ENCODE data around the gene ZMYND8.
"Not testable (repeated sequence)": the region's sequence is repeated elsewhere in the genome, so short reads cannot be mapped to it uniquely, and the experiment has no call there.

The ZMYND8 gene

DNA sequence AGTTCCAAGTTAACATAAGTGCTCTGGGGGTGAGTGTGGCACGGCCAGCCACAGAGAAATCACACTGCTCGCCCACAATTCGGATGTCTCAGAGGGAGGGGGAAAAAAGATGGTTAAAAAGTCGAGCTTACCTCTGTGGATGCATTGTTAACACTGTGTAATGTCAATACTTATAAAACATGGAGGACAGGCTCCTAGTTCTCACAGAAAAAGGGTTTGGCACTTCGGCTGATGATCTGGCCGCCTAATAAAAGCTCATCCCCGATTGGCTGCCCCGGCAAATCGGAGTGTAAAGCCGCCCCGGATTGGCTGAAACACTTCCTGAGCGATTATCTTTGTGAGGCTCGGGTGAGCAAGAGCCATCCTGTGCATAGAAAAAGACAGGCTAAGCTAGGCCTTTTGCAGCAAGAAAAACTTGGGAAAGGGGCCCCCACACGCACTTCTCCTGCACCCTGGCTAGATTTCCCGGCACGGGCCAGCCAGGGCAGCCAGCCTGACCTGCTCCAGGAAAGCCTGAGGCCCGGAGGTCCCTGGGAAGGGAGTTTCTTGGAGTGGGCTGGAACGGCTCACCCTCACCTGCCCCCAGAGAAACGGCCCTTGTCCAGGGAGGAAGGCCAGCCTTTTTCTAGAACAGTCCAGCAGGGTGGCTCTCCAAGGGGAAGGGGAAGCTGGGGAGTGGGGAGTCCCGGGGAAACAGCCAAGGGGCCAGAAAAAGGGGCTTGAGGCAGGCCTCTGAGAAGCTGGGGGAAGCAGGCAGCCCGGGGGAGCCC, at the start of gene ZMYND8:
ZMYND8 (minus strand) TSS at position 174 of the 770 bp plus-strand sequence; CDS start at position 145, 29 bp downstream.
- peak; percentile 91 for DNase-seq

DNA sequence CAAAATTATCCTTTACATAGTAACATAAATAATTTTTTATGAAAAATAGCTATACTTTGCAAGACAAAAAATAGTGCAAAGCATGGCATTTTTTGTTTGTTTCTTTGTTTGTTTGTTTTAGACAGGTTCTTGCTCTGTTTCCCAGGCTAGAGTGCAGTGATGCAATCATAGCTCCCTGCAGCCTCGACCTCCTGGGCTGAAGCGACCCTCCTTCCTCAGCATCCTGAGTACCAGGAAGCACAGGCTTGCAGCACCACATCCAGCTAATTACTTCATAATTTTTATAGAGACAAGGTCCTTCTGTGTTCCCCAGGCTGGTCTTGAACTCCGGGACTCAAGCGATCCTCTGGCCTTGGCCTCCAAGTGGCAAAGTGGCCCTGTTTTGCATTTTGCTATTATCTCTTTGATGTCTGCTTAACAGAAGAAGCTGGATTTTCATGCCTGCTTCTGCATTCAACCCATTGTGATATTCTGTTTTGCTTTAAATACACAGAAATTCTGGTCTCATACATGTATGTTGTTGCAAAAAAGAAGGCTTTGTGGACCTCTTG, 49.4 kb upstream of the ZMYND8 start:
- no peak for DNase-seq

DNA sequence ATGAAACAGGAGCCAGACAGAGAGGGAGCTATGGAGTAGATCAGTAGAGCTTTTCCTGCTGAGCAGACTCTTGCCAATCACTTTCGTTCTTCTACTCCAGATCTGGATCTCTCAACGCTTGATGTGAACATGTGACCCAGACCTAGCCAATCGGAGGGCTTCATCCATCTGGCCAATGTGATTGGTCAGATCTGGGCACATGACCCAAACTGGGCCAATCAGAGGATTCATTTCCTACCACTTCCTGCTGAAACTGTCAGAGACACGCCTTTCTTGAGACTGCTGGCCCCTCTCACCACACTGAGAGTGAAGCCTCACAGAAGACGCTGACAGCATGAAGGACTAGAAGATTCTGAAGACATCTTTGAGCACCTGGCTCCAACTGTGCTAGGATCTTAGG, 44.2 kb upstream of the ZMYND8 start:
- DNase-seq, result no peak

DNA sequence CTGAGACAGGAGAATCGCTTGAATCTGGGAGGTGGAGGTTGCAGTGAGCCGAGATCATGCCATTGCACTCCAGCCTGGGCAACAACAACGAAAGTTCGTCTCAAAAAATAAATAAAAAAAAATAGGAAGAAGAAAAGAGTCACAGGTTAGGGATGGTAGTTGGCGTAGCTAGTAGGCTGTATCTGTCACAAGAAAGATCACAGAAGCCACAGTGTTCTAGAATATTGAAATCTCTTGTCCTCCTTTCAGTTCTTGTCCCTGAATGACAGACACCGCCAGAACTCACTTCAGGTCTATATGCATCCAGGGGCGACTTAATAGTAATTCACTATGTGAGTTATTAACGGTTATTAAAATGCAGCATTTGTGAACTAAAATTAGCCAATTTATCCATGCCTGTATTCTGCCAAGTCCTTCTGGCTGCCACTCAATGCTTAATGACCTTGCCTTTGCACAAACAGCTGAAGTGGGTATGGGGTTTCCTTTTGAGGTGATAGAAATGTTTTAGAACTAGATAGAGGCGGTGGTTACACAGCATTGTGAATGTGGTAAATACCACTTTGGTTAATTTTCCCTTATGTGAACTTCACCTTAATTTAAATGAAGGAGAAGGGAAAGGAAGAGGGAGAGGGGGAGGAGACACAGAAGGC, 41.3 kb upstream of the ZMYND8 start:
- DNase-seq, result peak; percentile 53

DNA sequence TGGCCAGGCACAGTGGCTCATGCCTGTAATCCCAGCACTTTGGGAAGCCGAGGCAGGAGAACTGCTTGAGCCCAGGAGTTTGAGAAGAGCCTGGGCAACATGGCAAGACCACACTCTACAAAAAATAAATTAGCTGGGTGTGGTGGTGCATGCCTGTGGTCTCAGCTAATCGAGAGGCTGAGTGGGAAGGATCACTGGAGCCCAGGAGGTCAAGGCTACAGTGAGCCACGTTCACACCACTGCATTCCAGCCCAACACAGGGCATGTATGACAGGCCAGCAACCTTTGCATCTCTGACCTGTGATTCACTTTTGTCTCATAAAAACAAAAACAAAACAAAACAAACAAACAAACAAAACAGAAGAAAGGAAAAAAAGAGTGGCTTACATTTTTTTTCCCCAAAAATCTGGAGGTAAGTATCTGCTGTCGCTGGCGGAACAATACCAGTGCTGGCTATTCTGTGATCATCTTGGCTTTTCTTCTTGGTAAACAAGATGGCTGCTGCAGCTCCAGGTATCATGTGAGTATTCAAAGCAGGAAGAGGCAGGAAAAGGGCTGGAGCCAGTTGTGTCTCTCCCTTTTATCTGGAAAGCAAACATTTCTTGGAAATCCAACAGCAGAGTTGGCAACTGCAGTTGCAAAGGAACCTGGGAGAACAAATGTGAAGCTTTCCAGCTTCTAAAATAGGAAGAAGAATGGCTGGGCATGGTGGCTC, 40.4 kb upstream of the ZMYND8 start:
- DNase-seq, result no peak

DNA sequence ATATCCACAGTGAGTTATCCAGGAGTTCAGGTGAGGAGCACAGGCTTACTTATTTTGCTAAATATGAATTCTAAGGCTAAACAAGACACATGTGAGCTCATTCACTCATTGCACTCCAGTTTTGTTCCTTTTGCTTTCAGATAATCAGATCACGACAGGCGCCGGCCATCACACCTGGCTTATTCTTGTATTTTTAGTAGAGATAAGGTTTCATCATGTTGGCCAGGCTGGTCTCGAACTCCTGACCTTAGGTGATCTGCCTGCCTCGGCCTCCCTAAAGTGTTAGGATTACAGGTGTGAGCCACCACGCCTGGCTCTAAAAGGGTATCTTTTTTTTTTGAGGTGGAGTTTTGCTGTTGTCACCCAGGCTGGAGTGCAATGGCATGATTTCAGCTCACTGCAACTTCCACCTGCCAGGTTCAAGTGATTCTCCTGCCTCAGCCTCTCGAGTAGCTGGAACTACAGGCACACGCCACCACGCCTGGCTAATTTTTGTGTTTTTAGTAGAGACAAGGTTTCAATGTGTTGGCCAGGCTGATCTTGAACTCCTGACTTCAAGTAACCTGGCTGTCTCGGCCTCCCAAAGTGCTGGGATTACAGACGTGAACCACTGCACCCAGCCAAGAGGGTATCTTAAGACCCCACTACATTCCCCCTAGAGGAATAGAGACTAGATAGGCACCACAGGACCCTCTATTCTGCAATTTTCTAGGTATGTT, 37.5 kb upstream of the ZMYND8 start:
- DNase-seq, result not testable (repeated sequence)

DNA sequence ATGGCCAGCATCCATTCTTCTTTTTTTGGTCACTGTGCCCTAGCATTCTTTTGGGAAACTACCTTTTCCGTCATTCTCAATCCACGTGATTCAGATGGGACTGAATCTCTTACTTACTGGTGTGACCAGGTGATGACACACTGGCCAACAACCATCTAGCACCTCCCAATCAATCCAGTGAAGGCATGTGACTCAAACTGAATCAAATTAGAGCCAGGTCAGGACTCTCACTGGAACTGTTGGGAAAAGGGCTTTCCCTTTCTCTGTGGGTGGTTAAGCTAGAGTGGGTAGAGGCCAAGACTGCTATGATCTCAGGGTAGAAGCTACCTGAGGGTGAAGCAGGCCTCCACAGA, 36.2 kb upstream of the ZMYND8 start:
- DNase-seq, result no peak

DNA sequence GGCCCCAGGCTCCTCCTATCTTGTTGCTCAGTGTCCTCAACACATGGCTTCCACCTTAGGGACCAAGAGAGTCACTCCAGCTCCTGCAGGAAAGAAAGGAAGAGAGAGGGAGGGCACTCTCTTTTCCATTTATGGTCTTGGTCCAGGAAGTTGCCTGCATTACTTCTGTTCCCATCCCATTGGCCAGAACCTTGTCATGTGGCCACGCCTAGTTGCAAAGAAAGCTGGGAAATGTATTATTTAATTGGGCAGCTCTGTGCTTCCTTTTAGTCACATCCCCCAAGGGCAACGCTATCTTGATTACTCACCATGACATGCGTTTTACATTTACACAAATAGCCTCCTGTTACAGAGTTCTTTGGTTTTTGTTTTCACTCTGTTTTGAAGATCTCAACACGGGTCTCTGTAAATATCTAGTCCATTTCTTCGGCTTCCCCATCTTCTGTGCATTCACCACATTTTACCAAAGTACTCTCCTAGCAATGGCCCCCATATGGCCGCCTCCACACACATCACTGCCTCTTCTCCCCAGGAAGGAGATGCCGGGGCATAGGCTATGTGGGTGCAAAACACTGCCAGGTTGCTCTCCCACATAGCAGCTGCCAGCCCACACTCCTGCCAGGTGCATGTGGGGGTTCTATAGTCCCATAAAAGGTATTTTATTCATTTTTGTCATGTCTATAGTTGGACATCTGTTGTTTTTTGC, 35.7 kb upstream of the ZMYND8 start:
- no peak for DNase-seq

DNA sequence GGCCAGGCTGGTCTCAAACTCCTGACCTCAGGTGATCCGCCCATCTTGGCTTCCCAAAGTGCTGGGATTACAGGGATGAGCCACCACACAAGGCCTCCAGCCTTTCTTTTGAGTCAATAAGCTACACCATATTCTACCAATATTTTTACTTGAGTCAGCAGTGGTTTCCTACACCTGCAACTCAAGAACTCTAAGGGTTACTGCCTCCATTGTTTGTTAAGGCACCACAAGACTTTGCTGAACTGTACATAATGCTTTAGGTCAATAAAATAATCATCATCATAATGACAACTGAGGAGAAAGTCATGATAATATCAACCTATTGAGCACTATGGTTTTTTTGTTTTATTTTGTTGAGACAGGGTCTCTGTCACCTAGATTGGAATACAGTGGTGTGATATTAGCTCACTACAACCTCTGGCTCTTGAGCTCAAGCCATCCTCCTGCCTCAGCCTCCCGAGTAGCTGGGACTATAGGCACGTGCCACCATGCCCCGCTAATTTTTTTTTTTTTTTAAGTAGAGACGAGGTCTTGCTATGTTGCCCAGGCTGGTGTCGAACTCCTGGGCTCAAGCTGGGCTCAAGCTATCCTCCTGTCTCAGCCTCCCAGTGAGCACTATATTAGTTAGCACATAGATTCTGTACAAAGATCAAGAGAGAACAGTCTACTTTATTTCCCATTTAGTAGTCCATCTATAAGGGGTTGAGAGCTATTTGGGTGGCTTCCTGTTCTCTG, 34.9 kb upstream of the ZMYND8 start:
- no peak for DNase-seq

DNA sequence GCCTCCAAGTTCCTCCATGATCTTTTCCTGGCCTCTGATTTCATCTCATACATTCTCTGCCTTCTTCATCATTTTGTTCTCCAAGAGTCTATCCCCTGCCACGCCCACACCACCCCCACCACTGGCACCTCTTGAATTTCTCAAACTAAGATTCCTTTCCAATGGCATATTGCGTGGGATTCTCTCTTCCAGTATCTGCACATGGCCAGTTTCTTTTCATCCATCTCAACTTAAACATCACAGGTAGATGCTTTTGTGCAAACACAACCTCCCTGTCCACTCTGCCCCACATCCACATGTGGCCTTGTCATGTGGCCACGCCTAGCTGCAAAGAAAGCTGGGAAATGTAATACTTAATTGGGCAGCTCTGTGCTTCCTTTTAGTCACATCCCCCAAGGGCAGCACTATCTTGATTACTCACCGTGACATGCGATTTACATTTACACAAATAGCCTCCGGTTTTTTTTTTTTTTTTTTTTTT, 33.4 kb upstream of the ZMYND8 start:
- DNase-seq, result no peak

DNA sequence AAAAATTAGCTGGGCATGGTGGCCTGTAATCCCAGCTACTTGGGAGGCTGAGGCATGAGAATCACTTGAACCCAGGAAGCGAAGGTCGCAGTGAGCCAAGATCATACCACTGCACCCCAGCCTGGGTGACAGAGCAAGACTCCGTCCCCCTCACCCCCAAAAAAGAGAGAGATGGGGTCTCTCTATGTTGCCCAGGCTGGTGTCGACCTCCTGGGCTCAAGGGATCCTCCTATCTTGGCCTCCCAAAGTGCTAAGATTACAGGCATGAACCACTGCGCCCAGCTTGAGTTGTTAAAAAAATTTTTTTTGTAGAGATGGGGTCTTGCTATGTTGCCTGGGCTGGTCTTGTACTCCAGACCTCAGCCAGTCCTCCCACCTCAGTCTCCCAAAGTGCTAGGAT, 29.5 kb upstream of the ZMYND8 start:
- not testable (repeated sequence) for DNase-seq

DNA sequence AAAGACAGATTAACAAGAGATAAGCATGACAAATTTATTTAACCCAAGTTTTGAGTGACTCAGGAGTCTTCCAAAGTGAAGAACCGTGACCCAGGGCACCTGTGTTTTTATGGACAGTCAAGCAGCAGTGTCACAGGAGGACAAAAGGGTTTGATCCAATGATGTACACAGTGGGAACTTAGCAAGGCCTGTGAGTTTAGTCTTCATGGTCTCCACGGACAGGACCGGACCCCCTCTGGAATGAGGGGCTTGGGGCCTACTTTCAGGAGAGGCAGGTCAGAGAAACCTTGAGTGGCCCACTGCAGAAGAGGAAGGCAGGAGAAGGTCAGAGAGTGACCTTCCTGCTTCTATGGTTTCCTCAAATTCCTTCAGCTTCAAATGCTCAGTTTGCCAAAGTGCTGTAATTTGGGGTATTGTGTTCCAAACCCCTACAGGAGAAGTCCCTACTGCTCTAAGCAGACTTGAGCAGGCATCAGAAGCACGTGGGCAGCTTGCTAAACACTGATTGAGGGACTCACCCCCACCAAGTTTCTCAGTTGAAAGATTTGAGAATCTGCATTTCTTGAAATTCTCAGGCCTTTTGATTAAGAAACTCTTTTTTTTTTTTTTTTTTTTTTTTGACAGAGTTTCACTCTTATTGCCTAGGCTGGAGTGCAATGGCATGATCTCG, 26.4 kb upstream of the ZMYND8 start:
- no peak for DNase-seq

DNA sequence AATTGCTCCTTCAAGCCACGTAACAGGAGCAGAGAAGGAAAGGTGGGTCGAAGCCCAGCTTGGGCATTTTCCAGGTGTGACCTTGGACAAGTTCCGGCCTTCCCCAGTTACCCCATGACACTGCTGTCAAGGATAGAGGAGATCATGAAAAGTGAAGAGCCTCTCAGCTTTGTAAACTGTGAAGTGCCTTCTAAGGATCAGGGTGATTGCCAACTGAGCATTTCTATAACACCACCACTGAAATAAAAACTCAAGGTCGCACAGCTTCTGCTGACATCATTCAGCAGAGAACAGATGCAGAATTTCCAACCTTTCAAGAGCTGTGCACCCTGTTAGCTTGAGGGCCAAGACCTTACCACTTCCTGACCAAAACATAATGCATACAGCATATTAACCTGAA, 24.0 kb upstream of the ZMYND8 start:
- DNase-seq, result no peak

DNA sequence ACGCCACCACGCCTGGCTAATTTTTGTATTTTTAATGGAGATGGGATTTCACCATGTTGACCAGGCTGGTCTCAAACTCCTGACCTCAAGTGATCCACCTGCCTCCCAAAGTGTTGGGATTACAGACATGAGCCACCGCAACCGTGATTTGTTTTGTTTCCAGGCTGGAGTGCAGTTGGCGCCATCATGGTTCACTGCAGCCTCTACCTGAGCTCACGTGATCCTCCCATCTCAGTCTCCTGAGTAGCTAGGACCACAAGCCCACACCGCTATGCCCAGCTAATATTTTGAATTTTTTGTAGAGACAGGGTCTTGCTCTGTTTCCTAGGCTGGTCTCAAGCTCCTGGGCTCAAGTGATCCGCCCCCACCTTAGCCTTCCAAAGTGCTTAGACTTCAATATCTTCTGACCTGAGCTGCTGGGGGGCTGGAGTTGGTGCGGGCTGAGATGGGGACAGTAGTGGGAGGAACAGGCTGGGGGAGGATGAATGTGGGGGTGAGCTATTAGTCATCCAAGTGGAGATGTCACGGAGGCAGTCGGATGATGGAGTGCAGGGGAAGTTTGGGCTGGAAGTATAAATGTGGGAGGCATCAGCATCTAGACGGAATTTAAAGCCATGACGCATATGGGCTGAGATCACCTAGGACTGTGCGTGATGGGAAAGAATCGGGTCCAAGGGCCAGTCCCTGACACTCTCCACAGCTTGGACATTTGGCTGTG, 23.1 kb upstream of the ZMYND8 start:
- no peak for DNase-seq

DNA sequence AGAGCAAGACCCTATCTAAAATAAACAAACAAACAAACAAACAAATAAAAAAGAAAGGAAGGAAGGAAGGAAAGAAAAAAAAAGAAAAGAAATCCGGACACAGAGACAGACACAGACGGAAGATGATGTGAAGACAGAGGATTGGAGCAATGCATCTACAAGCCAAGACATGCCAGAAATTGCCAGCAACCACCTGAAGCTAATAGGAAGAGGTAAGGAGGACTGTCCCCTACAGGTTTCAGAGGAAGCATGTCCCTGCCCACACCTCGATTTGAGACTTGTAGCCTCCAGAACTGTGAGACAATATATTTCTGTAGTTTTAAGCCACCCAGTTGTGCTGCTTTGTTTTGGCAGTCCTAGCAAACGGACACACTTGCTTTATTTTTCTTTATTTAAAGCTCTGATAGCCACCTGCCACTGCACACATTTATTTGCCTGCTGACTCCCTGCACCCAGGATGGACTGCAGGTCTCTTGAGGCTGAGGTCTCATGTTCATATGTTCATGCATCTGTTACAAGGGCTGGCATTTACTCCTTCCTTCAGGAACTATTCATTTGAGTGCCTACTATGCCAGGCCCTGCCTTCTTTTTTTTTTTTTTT, 20.7 kb upstream of the ZMYND8 start:
- no peak for DNase-seq

DNA sequence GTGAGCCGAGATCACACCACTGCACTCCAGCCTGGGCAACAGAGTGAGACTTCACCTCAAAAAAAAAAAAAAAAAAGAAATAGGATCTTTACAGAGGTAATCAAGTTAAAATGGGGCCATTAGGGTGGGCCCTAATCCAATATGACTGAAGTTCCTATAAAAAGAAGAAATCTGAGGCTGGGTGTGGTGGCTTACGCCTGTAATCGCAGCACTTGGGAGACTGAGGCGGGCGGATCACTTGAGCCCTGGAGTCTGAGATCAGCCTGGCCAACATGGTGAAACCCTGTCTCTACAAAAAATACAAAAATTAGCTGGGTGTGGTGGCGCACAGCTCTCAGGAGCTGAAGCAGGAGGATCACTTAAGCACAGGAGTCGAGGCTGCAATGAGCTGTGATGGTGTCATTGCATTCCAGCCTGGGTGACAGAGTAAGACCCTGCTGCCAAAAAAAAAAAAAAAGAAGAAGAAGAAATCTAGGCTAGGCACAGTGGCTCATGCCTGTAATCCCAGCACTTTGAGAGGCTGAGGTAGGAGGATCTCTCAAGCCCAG, 19.7 kb upstream of the ZMYND8 start:
- DNase-seq, result not testable (repeated sequence)

DNA sequence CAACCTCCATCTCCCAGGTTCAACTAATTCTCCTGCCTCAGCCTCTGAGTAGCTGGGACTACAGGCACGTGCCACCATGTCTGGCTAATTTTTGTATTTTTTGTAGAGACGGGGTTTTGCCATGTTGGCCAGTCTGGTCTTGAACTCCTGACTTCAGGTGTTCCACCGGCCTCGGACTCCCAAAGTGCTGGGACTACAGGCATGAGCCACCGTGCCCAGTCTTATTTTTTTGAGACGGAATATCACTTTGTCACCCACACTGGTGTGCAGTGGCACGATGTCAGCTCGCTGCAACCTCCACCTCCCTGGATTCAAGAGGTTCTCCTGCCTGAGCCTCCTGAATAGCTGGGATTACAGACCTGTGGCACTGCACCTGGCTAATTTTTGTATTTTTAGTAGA, 17.6 kb upstream of the ZMYND8 start:
- DNase-seq, result not testable (repeated sequence)

DNA sequence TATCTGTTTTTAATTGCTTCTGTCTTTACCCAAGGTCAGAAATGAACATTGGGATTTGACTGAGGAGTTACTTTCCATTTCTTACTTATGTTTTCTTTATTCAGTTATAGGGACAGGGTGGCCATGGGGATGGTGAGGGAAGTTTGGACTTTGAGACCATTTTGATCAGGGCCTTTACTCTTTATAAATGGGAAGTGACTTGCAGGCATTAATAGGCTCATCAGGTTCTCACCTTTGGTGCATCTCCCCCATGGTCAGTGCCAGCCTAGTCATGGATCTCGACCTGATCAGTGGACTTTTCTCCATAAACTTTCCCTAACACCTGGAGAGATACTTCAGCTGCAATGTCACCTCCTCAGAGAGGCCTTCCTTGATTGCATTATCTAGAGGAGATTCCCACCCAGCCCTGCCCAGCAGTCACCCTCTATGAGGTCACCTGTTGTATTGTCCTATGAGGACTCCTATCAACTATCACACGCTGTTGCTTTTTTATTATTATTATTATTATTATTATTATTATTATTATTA, 16.8 kb upstream of the ZMYND8 start:
- DNase-seq, result no peak

Measured in NCI-H1436 treated with DMSO at 0.1 percent for 48 hours (cell line).